HG03097 (cell line): ENCODE data around the gene PRKCH.

Experiments used
- ATAC-seq: cut with Tn5 transposase; IDR thresholded peaks from one replicate; pipeline ENCODE4 v1.9.1; 2021; ENCODE audit not compliant: unreplicated experiment, low FRiP score

PRKCH gene

GRCh38 chr14:61469781-61470180 is 148.4 kb downstream of the PRKCH start:
- ATAC-seq: no peak

DNA sequence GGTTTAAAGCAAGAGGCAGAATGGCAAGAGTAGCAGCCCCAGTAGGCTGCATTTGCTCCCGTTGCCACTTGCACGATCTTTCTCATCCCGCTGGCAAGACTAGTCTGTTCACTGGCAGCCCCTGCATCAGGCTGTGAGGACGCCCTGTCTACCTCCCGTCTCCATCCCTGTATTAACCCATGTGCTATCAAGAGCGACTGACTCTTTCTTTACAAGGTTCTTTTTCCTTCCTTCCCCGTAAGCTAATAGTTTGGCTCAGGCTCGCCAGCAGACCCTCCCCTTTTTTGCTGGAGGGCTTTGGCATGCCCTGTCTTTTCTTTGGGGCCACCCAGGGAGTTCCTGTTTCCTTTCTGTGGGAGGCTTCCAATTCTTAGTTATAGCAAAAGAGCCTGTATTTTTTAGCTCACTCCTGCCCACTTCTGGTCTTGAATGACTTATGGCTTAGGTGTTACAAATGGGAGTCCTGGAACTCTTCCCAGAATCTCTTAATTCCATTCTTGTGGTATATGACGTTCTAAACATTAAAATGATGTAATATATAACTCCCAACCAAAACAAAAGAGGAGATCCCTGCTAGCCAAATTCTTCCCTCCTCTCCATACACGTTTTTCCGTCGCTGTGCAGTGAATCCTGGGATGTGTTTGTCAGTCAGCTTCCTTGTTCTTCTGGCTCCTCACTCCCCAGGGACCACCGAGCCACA is 149.0 kb downstream of the PRKCH start:
- no peak for ATAC-seq

DNA sequence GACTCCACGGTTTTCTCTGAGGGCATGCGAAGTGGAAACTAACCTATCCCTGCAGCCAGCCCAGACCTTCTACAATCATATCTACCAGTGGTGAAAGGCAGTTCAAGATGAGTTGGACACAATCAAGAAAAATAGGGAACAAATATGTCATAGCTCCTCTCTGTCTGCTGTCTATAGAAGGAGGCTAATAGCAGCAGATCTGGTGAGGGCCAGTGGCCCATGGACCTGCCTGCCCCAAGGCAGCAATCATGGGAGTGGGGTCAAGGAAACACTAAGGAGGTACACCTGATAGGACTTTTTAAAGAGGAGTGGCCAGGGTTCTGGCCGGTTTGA is 149.5 kb downstream of the PRKCH start:
- no peak for ATAC-seq

DNA sequence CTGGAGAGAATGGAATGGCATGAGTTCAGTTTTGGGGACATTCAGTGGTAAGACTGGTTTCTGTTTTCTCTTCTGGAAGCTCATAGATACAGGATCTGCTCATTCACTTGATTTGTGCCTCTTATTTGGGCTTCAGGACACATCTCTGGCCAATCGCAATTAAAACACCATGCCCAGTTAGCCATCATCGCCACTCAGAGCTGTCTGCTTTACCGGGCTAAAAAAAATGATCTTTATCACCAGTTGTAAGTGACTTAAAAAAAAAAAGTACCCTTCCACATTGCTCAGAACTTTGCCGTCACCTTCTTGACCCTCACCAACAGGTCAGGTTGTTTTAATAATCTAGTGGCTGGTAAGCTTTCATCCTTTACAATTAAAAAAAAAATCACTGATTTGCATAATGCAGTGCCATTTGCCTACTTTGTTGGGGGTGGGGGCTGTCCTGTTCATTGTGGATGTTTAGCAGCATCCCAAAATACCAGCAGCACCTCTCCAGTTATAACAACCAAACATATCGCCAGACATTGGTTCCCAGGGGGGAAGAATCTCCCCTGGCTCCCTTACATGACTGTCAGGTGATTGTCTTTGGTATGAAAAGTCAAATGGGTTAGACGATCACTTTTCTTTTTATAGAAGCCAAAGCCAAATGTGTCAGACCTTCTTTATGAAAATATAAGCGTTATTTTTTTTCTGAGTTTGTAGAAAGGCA is 150.1 kb downstream of the PRKCH start:
- no peak for ATAC-seq

GRCh38 chr14:61472011-61472672 is 150.8 kb downstream of the PRKCH start:
- ATAC-seq: no peak

DNA sequence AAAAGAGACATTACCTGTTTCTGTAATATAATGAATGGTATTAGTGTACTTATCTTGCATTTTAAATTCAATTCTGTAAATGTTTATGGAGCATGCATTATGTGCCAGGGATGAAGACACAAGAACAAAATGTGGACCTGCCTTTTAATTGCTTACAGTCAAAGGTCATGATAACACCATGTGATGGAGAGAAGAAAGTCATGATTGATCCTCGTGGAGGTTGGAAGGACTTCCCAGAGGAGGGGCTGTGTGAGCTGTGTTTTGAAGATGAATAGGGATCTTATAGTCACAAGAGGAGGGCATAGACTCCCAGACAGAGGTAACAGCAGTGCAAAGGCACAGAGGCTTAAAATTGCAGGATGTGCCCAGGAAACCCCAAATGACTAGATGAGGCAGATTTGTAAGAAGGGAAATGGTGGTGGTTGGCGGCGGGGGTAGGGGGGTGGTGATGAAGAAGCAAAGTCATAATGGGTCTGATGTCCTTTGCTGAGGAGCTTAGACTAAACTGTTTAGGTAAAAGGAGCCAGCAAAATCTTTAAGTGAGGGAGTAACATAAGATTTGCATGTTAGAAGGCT is 151.5 kb downstream of the PRKCH start:
- no peak for ATAC-seq

- ATAC-seq: no peak
Measured at GRCh38 chr14:61474015-61474414, 152.6 kb downstream of the PRKCH start.

GRCh38 chr14:61474701-61475100 is 153.3 kb downstream of the PRKCH start:
- no peak for ATAC-seq

DNA sequence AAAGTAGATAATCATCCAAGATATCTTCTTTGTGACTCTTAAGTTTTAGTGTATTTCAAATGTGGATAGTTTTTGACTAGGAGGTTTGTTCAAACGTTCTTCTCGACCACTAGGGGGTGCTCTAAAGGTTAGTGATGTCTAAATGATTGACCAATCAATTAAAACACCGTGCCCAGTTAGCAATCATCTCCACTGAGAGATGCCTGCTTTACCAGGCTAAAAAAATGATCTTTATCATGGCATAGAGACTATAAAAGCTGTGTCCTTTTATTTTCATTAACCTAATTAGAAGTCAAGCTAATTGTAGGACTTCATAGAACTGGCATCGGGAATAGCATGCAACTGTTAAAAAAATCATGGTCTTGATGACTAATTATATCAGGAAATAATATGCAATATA is 153.9 kb downstream of the PRKCH start:
- no peak for ATAC-seq

DNA sequence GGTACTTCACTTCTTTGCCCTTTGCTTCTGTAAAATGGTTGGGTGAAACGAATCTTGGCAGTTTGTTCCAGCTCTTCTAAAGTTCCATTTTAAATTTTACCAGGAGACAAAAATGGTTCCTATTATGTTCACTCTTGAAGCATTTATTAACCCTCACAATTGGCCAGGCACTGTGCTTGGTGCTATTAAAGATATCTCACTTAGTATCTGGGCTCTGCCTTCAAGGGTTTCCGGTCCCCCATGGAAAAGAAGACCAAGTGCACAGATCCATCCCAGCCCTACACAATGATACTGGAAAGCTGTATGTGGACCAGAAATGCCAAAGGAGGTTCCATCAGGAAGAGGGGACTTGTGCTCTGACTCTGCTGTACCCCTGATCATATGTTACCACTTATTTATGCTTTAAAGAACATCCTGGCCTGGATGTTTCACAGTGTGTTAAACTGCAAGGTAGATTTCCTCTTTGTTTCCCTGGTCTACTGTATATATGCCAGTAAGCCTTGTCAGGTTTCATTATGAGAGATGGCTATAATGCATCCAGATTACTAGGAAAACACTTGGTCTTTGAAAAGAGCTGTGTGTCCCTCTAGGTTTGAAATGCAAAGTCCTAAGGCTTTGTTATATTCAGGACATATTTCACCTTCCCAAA is 154.8 kb downstream of the PRKCH start:
- no peak for ATAC-seq

DNA sequence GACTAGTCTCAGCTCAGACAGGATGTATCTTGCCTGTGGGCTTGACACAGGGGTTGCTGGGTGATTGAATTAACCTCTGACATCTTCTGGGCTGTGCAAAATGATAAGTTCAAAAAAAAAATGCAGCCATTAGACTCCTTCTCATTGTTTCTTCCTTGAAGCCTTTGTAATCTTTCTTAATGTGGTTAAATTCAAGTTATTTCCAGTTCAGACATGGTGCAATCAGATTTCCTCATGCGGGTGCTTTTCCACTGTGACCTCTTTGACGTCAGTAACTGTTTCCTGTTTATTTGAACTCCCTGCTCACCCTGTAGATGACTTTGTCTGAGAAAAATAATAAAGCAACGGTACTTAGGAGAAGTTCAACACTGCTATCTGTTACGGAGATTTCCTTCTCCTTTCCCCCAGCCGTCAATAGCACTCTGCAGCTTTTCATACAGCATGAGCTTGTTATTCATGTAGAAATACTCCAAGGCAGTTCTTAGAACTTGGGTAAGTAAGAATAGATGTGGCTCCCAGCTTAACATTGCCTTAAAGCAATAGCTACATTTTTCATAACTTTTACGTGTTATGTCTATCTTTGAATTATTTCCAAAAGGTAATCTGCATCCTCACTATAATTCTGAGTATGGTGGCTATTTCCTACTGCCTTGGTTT is 155.5 kb downstream of the PRKCH start:
- ATAC-seq: no peak

- no peak for ATAC-seq
Measured at GRCh38 chr14:61477712-61478462, 156.5 kb downstream of the PRKCH start.

GRCh38 chr14:61478971-61479473 is 157.6 kb downstream of the PRKCH start:
- no peak for ATAC-seq

DNA sequence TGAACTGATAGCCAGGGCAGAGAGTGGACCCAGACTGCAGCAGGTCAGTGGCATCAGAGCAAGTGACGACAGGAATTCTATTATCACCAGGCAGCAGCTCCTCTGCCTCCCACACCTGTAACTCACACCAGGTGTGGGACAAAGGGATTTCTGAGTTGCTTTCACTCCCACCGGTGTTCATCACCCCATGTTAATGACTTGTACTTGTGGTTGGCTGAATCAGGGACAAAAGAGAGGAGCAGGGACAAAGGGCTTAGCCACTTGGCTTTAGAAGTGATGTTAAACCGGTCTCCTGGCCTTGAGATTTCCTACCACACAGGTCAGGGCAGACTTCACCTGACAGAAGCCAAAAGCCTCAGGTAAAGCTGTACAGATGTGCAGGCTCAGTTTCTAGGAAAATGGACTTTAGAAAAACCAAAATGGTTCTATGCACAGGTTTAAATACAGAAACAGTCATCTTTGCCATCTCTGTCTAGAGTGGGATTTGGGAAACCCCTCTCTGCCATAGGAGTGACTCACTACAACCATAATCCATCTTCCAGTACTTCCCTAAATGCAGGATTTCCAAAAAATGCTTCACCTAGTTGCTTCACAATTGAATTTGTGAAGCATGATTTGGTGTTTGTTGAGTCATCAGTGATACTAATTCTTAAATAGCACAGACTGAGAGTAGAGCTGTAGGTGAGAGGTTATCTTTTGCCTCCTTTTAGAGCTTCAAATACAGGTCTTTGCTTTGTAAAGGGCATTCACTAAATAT is 158.5 kb downstream of the PRKCH start:
- ATAC-seq: no peak

DNA sequence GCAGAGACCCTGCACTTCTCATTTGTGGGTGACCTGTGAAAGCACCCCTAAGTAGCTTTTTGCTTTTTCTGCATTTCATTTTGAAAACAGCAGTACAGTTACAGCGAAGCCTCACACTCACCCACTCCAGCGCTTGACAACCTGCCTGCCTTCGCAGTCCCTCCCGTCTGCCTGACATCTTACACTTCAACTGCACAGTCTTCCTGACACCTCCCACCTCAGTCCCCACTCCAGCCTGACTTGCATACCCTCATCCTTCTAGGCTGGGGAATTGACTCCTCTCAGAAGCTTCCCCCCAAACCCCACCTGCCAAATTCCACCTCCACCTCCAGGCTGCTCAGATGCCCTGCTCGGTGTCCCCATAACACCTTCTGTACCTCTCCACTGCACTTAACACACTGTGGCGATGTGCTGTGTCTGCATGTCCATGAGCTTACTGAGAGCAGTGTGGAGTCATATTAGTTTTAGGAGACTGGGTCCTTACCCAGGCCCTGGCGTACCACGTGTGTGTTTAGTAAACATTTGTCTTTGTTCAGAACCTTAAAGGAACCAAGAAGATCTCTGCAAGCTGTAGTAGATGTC is 159.4 kb downstream of the PRKCH start:
- ATAC-seq: no peak

GRCh38 chr14:61481701-61482100 is 160.3 kb downstream of the PRKCH start:
- ATAC-seq: no peak

DNA sequence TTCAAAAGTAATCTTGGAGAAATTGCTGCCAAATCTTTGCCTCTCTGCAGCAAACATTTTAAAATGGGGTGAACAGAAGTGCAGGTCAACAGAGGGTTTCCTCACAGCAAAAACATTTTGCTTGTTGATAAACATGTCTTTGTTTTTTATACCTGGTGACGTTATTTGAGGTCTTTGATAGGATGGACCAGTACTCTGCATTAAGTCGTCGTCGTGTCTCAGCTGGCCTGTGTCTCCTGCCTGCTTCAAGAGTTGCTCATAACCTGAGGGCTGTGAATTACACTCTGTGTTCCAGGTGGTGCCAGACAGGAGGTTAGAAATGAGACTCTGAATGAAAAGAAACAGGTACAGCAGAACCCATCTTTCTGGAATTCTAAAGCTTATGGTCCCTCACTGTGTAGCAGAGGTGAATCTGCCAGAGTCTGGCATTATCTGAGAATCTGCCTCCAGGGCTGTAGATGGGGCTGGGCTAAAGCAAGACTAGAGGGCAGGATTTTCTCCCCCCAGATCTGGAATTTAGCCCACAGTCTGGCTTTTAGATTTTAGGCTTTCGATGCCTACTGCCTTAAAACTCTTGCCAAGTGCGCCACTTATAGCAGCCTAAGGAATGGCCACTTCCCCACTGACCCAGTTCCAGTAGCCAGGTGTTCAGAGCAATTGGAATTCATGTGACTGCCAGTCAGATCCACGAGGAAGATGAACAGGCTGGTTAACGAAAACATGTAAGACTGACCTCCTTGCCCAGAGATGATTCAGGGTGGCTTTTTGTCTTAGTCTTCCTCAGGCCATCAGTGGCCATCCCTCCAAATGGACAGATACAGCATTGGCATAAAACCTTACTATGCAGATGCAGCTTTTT is 161.2 kb downstream of the PRKCH start:
- no peak for ATAC-seq

- ATAC-seq: no peak
Measured at GRCh38 chr14:61483476-61483875, 162.1 kb downstream of the PRKCH start.
